Endothelial cell of umbilical vein (primary cell): Measurements from ENCODE around the gene RPAP3. TPM values are rescaled to one million over a fixed set of nuclear protein-coding genes. Genes with fewer than 3 reads are reported as not detected.

Source experiments
- BruUV-seq: library from RNA; stranded (reverse); fragments of 400-500 nt; replicated peaks from 2 replicates; lab custom pipeline; 2021; lab: Mats Ljungman, UMichigan
- CTCF ChIA-PET: fragments of 300-600, 350-600 bp; sonication (Branson Sonifier 250); formaldehyde crosslinking; loops from one replicate; lab custom pipeline; 2021; ENCODE audit warnings: antibody characterized with exemption, inconsistent platforms; lab: Charles Lee
- POLR2A ChIA-PET: fragments of 300-600, 350-600 bp; sonication (Branson Sonifier 250); formaldehyde crosslinking; loops from one replicate; lab custom pipeline; 2021; ENCODE audit warnings: antibody characterized with exemption, inconsistent platforms; lab: Charles Lee
- DNase-seq: peaks from one replicate; pipeline ENCODE4 v3.0.0-alpha.2; 2011; ENCODE audit warnings: low read depth, low spot score
- FAIRE-seq: peaks from 2 replicates; lab custom pipeline; 2011; peaks lifted over from hg19 to GRCh38; lab: Jason Lieb, UNC
- H2AFZ ChIP-seq: 2 replicates; pipeline ENCODE4 v1.6.0; 2012; ENCODE audit warnings: low read depth, low read length, control low read depth, inconsistent platforms
- H3K27ac ChIP-seq: 2 replicates; pipeline ENCODE4 v1.5.1; 2011; ENCODE audit warnings: low read depth, mild to moderate bottlenecking, control low read depth, low read length, moderate library complexity; ENCODE audit not compliant: insufficient read depth
- H3K27me3 ChIP-seq, 2 experiments: 2 replicates each; pipeline versions ENCODE4 v1.6.0 to v1.6.1; 2011; ENCODE audit warnings: low read length in 2 of 2, mixed read lengths in 1 of 2; ENCODE audit not compliant: control insufficient read depth in 2 of 2, insufficient read depth in 2 of 2
- H3K36me3 ChIP-seq, 2 experiments: 2 replicates in 1 of 2; 3 replicates in 1 of 2; pipeline ENCODE4 v1.5.1; 2011; ENCODE audit warnings: low read length in 2 of 2, mild to moderate bottlenecking in 1 of 2, moderate library complexity in 1 of 2; ENCODE audit not compliant: control insufficient read depth in 2 of 2, insufficient read depth in 2 of 2; ENCODE audit errors: extremely low read depth in 1 of 2
- H3K4me1 ChIP-seq: 3 replicates; pipeline ENCODE4 v1.5.1; 2011; ENCODE audit warnings: mild to moderate bottlenecking, low read length; ENCODE audit not compliant: control insufficient read depth, insufficient read depth; ENCODE audit errors: extremely low read depth
- H3K4me2 ChIP-seq: 2 replicates; pipeline ENCODE4 v1.6.1; 2011; ENCODE audit warnings: low read length, control low read depth, mixed read lengths; ENCODE audit not compliant: insufficient read depth
- H3K4me3 ChIP-seq, 3 experiments: fragments of 200-600 bp in 1 of 3; sonication (generic), shearing (Covaris generic) in 1 of 3; replicated peaks in 1 of 3; 2 replicates each; pipeline ENCODE4 v1.5.1; 2011 to 2016; ENCODE audit warnings: control low read depth in 3 of 3, low read length in 3 of 3, mild to moderate bottlenecking in 2 of 3, inconsistent platforms in 1 of 3, low read depth in 1 of 3, moderate library complexity in 1 of 3; ENCODE audit not compliant: insufficient read depth in 1 of 3
- H3K79me2 ChIP-seq: 2 replicates; pipeline ENCODE4 v1.6.0; 2012; ENCODE audit warnings: low read length, inconsistent platforms; ENCODE audit not compliant: control insufficient read depth, insufficient read depth
- H3K9ac ChIP-seq: replicated peaks from 2 replicates; pipeline ENCODE3; 2011; ENCODE audit warnings: low read length, control low read depth; ENCODE audit not compliant: insufficient read depth; ENCODE audit errors: extremely low read depth
- H3K9me1 ChIP-seq: replicated peaks from 3 replicates; pipeline ENCODE4 v1.6.0; 2011; ENCODE audit warnings: mild to moderate bottlenecking, low read length; ENCODE audit not compliant: control insufficient read depth, insufficient read depth; ENCODE audit errors: extremely low read depth
- H3K9me3 ChIP-seq: replicated peaks from 2 replicates; pipeline ENCODE4 v1.5.1; 2012; ENCODE audit warnings: low read length, inconsistent platforms; ENCODE audit not compliant: control insufficient read depth, insufficient read depth
- H4K20me1 ChIP-seq: replicated peaks from 2 replicates; pipeline ENCODE3; 2011; ENCODE audit warnings: mild to moderate bottlenecking, low read length; ENCODE audit not compliant: control insufficient read depth, insufficient read depth; ENCODE audit errors: extremely low read depth
- GATA2 ChIP-seq: IDR thresholded peaks from 2 replicates; pipeline ENCODE4 v1.7.0; 2011; ENCODE audit warnings: low read depth, mild to moderate bottlenecking, moderate library complexity, mixed read lengths, low read length; ENCODE audit not compliant: insufficient read length, insufficient read depth
- JUN ChIP-seq: IDR thresholded peaks from 2 replicates; pipeline ENCODE4 v1.6.1; 2011; ENCODE audit warnings: borderline replicate concordance, low read depth; ENCODE audit not compliant: insufficient read length, insufficient read depth
- POLR2AphosphoS5 ChIP-seq: IDR thresholded peaks from 2 replicates; pipeline ENCODE4 v1.6.1; 2012; ENCODE audit warnings: low read depth, mild to moderate bottlenecking, control low read depth, low read length, moderate library complexity; ENCODE audit not compliant: insufficient read depth
- dilution Hi-C: fragments of 300-500 bp; cut with MboI; formaldehyde crosslinking; loops from one replicate; pipeline ENCODE4 v1.15.0; 2019; ENCODE audit warnings: low sequenced_read_pairs; ENCODE audit not compliant: extremely low pct_ligation_motif_present
- intact Hi-C: fragments of 100-400 bp; cut with micrococcal nuclease; formaldehyde crosslinking; loops from one replicate; pipeline ENCODE4 v1.10.0; 2022
- polyA plus RNA-seq, 4 experiments: library from polyadenylated mRNA; depleted of rRNA in 3 of 4; stranded (reverse) in 3 of 4; unstranded in 1 of 4; fragments of >200 nt; gene quantifications; 2 replicates each; pipeline versions ENCODE4 v1.2.1 to v1.2.3, GENCODE V29; 2011 to 2012; ENCODE audit warnings: missing spikeins in 1 of 4
- total RNA-seq: library from RNA; stranded (reverse); gene quantifications from 2 replicates; pipeline ENCODE4 v1.2.3, GENCODE V29; 2021
- TF ChIP-seq, protein P1 (sequence below), 2 donors: IDR thresholded peaks; 1 replicate in 1 of 2; 2 replicates in 1 of 2; pipeline ENCODE4 v1.5.1; 2011; ENCODE audit warnings: low read length in 2 of 2, mild to moderate bottlenecking in 2 of 2, moderate library complexity in 2 of 2, control low read depth in 1 of 2, inconsistent platforms in 1 of 2, low read depth in 1 of 2; ENCODE audit not compliant: insufficient read depth in 1 of 2; ENCODE audit errors: extremely low read depth in 1 of 2

Gene RPAP3
- total and polyA plus RNA-seq, 2 donors (not counting 3 experiments of a cell fraction or from before 2014, with no cell fraction given) = 3.9 to 29.8 TPM

DNA sequence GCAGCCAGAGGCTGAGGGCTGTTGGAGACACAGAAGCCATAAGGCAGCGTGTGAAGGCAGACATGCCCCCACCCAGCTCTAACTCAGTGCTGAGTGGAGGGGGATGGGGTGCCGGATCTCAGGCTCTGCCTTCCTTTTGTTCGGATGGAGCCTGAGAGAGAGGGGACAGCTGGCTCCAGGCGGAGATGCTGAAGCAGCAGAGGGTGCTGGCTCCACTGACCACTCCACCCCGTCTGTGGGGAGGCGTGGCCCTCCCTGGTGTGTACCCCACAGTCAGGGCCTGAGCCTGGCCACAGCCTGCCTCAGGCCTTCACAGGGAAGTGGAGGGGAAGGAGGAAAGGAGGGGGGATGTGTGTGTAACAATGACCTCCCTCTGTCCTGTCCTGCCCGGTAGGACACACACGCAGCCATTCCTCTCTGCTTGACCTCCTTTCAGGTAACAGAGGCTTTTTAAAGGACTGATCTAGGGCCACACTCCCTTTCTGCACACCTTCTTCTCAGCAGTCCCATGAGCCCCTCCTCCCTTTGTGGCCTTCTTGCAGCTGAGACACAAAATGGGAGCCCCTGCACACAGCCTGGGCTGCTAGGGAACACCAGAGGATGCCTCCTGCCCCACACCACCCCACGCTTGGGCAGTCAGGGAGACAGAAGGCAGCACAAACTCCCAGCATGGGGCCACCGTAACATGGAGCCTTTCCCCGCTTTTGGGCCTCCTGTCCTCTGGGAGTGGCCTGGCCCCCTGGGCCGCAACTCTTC is 29.1 kb upstream of the RPAP3 start:
- peaks cover 0 to 14% of the 10 kb centered on the region in 2 experiments for H3K36me3 ChIP-seq
- peaks cover 3% of the 10 kb centered on the region for H3K4me1 ChIP-seq
- FAIRE-seq (no peak), DNase-seq (no peak)
- TF ChIP-seq JUN = no peak
- TF ChIP-seq POLR2AphosphoS5 = no peak
- TF ChIP-seq, protein P1, sequence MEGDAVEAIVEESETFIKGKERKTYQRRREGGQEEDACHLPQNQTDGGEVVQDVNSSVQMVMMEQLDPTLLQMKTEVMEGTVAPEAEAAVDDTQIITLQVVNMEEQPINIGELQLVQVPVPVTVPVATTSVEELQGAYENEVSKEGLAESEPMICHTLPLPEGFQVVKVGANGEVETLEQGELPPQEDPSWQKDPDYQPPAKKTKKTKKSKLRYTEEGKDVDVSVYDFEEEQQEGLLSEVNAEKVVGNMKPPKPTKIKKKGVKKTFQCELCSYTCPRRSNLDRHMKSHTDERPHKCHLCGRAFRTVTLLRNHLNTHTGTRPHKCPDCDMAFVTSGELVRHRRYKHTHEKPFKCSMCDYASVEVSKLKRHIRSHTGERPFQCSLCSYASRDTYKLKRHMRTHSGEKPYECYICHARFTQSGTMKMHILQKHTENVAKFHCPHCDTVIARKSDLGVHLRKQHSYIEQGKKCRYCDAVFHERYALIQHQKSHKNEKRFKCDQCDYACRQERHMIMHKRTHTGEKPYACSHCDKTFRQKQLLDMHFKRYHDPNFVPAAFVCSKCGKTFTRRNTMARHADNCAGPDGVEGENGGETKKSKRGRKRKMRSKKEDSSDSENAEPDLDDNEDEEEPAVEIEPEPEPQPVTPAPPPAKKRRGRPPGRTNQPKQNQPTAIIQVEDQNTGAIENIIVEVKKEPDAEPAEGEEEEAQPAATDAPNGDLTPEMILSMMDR (IDR thresholded peaks at IDR 0.05; ENCODE audit: extremely low read depth in 1 of 2, insufficient read depth in 1 of 2, low read depth in 1 of 2, low read length in 2 of 2) = no peak
- ChIA-PET CTCF (interaction anchor here (1.3 to 10.4 kb wide), 4 partner anchors 7 to 103 kb away, joined by 3 to 385 read pairs (median 29); partner anchors contain the start of gene SLC48A1), POLR2A (no interaction called here)
- H3K9me3 ChIP-seq = no peaks in the 10 kb centered on the region
- H3K9ac ChIP-seq = no peak overlapping the region
- dilution Hi-C loops (no loop called here), intact Hi-C loops (no loop called here)
- no peaks in the 10 kb centered on the region for H3K27me3 ChIP-seq
- H3K4me3 ChIP-seq = no peak overlapping the region
- H3K4me2 ChIP-seq = no peak overlapping the region
- BruUV-seq = no TSS peak
- no peaks in the 10 kb centered on the region for H3K9me1 ChIP-seq
- H2AFZ ChIP-seq = no peak overlapping the region
- no peaks in the 10 kb centered on the region for H3K79me2 ChIP-seq
- no peaks in the 10 kb centered on the region for H4K20me1 ChIP-seq
- no peak overlapping the region for H3K27ac ChIP-seq

DNA sequence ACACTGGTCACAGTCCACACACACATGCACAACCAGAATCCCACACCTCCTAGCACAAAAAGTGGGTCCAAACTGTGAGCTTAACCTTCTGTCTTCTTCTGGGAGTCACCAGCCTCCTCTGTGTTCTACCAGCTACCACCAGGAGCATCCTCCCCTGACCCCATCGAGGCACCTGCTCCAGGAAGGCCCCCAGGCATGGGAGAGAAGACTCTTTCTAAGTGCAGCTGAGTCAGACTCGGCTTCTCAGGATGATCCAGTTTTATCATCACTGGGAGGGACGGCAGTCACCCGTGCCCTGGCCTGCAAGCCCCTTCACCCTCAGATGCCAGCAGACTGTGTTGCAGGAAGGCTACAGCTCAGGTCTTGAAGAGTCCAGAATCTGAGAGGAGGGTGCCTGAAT is 27.3 kb upstream of the RPAP3 start:
- no peak overlapping the region for H3K4me3 ChIP-seq
- dilution Hi-C loops (no loop called here), intact Hi-C loops (no loop called here)
- no peaks in the 10 kb centered on the region for H3K9me3 ChIP-seq
- H2AFZ ChIP-seq = no peak overlapping the region
- peaks cover 0 to 6% of the 10 kb centered on the region in 2 experiments for H3K36me3 ChIP-seq
- FAIRE-seq (no peak), DNase-seq (no peak)
- no peak overlapping the region for H3K4me2 ChIP-seq
- no peak for TF ChIP-seq GATA2
- H3K79me2 ChIP-seq = no peaks in the 10 kb centered on the region
- ChIA-PET POLR2A (no interaction called here), CTCF (interaction anchor here (1.4 to 5.9 kb wide), 7 partner anchors 9 to 216 kb away, joined by 3 to 35 read pairs (median 5); partner anchors contain the start of gene RAPGEF3)
- H3K27ac ChIP-seq = no peak overlapping the region
- no peaks in the 10 kb centered on the region for H3K27me3 ChIP-seq
- H4K20me1 ChIP-seq = no peaks in the 10 kb centered on the region
- BruUV-seq = no TSS peak
- H3K9me1 ChIP-seq = no peaks in the 10 kb centered on the region
- H3K9ac ChIP-seq = no peak overlapping the region
- H3K4me1 ChIP-seq = peaks cover 3% of the 10 kb centered on the region
